Breast epithelium (tissue), 4 donors: ENCODE data around the gene ATRNL1. TPM values are rescaled to one million over a fixed set of nuclear protein-coding genes. Genes with fewer than 3 reads are reported as not detected.

Experiments used
- DNase-seq, 2 donors: peaks; one replicate each; pipeline ENCODE4 v3.0.0-alpha.2; 2019; ENCODE audit warnings: low spot score in 2 of 2
- H3K27ac ChIP-seq, 2 donors: fragments of 200-600 bp; sonication (generic) in 1 of 2; one replicate each; pipeline ENCODE4 v1.5.1; 2016 to 2019; ENCODE audit warnings: mild to moderate bottlenecking in 1 of 2
- H3K27me3 ChIP-seq, 2 donors: fragments of 200-600 bp; sonication (generic) in 1 of 2; one replicate each; pipeline versions ENCODE4 v1.5.1 to v1.6.0; 2017 to 2019; ENCODE audit warnings: control low read depth in 1 of 2, mild to moderate bottlenecking in 1 of 2
- H3K36me3 ChIP-seq: fragments of 200-600 bp; one replicate; pipeline ENCODE4 v1.5.1; 2019
- H3K4me1 ChIP-seq, 2 donors: fragments of 200-600 bp; sonication (generic); one replicate each; pipeline ENCODE4 v1.5.1; 2016 to 2019; ENCODE audit warnings: control low read depth in 1 of 2
- H3K4me3 ChIP-seq, 3 donors: fragments of 200-600 bp; sonication (generic); 1 replicate in 2 of 3; 2 replicates in 1 of 3; pipeline ENCODE4 v1.5.1; 2016 to 2019; ENCODE audit warnings: mild to moderate bottlenecking in 3 of 3, moderate library complexity in 2 of 3
- H3K9me3 ChIP-seq, 2 donors: fragments of 200-600 bp; sonication (generic) in 1 of 2; one replicate each; pipeline ENCODE4 v1.5.1; 2016 to 2019; ENCODE audit warnings: control low read depth in 1 of 2
- POLR2A ChIP-seq: fragments of 450-650 bp; IDR thresholded peaks from one replicate; pipeline ENCODE4 v1.6.1; 2016; ENCODE audit warnings: antibody characterized with exemption, mild to moderate bottlenecking, moderate library complexity
- POLR2AphosphoS5 ChIP-seq, 3 donors: sonication (generic); formaldehyde crosslinking; IDR thresholded peaks; one replicate each; pipeline ENCODE4 v1.6.1; 2017; ENCODE audit warnings: antibody characterized with exemption in 3 of 3
- intact Hi-C: fragments of 100-400 bp; cut with DNase I; formaldehyde crosslinking; loops from one replicate; pipeline ENCODE4 v1.15.1; 2023; ENCODE audit warnings: low total_unique reads
- total RNA-seq, 3 donors: library from RNA; depleted of rRNA; stranded (reverse); fragments of >200 nt; gene quantifications; one replicate each; pipeline ENCODE4 v1.1.0, GENCODE V29; 2016
- TF ChIP-seq, protein P1 (sequence below), 3 donors: fragments of 450-650 bp; IDR thresholded peaks; one replicate each; pipeline ENCODE4 v1.5.1; 2016 to 2017; ENCODE audit warnings: antibody characterized with exemption in 3 of 3, mild to moderate bottlenecking in 3 of 3, moderate library complexity in 3 of 3

The ATRNL1 gene
- total RNA-seq, 3 donors from 2014 or later: 0.16 to 11.4 (median 2.9) TPM

DNA sequence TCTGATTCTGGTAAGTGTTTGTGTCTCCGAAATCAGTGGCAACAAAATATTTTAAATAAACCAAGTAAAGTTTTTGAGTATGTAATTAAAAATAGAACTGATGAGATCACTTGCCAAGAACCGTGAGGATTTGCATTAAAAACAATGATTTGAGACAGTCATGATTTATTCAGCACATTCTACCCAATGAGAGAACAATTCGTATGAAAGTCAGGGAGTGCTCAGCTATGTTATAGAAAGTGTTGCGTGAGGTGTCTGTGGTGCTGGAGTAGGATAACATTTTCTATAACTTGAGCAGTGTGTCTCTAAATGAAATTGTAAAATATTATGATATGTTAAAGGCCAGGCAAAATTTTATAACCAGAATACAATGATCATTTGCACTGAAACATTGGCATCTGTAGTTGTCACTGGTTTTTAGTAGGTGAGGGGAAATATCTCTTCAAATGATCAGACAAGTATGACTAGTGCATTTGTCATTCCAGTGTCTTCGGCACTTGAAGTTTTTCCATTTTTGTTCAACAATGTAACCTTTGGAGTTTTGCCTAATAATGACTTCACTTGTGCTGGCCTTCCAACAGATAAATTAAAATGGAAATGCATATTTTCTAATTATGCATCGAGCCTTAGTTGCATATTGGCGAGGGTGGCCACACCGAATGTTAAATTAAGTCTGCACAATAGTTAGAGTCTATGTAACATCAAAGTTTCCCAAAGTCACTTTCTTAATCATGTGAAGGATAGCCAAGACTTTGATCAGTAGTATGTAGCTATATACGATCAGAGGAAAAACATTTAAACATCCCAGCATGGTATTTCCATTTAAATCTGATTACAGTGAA is 844.0 kb downstream of the ATRNL1 start:
- Histone ChIP-seq H3K27me3 (no peaks in the 10 kb centered on the region), H3K4me1 (no peaks in the 10 kb centered on the region), H3K9me3 (no peaks in the 10 kb centered on the region), H3K4me3 (no peak overlapping the region), H3K27ac (no peak overlapping the region), H3K36me3 (no peaks in the 10 kb centered on the region)
- intact Hi-C loops: no loop called here
- TF ChIP-seq POLR2AphosphoS5 (IDR thresholded peaks at IDR 0.05): no peak
- TF ChIP-seq, protein P1, sequence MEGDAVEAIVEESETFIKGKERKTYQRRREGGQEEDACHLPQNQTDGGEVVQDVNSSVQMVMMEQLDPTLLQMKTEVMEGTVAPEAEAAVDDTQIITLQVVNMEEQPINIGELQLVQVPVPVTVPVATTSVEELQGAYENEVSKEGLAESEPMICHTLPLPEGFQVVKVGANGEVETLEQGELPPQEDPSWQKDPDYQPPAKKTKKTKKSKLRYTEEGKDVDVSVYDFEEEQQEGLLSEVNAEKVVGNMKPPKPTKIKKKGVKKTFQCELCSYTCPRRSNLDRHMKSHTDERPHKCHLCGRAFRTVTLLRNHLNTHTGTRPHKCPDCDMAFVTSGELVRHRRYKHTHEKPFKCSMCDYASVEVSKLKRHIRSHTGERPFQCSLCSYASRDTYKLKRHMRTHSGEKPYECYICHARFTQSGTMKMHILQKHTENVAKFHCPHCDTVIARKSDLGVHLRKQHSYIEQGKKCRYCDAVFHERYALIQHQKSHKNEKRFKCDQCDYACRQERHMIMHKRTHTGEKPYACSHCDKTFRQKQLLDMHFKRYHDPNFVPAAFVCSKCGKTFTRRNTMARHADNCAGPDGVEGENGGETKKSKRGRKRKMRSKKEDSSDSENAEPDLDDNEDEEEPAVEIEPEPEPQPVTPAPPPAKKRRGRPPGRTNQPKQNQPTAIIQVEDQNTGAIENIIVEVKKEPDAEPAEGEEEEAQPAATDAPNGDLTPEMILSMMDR (IDR thresholded peaks at IDR 0.05): no peak
- TF ChIP-seq POLR2A: no peak
- DNase-seq: no peak

- H3K27ac ChIP-seq: no peak overlapping the region
- no peaks in the 10 kb centered on the region for H3K9me3 ChIP-seq
- H3K4me3 ChIP-seq: no peak overlapping the region
- DNase-seq: no peak
- intact Hi-C loops: no loop called here
- H3K4me1 ChIP-seq: no peaks in the 10 kb centered on the region
- no peaks in the 10 kb centered on the region for H3K36me3 ChIP-seq
- no peaks in the 10 kb centered on the region for H3K27me3 ChIP-seq
- TF ChIP-seq, protein P1 (IDR thresholded peaks at IDR 0.05): no peak
- TF ChIP-seq POLR2A: no peak
- TF ChIP-seq POLR2AphosphoS5 (IDR thresholded peaks at IDR 0.05): no peak
Observed at GRCh38 chr10:115937768-115938056, 844.5 kb downstream of the ATRNL1 start.

- Histone ChIP-seq H3K4me1 (no peaks in the 10 kb centered on the region), H3K27ac (no peak overlapping the region), H3K27me3 (no peaks in the 10 kb centered on the region), H3K4me3 (no peak overlapping the region), H3K9me3 (no peaks in the 10 kb centered on the region), H3K36me3 (no peaks in the 10 kb centered on the region)
- intact Hi-C loops: no loop called here
- TF ChIP-seq POLR2AphosphoS5 (IDR thresholded peaks at IDR 0.05): no peak
- TF ChIP-seq, protein P1 (IDR thresholded peaks at IDR 0.05): no peak
- no peak for TF ChIP-seq POLR2A
- DNase-seq: no peak
Observed at GRCh38 chr10:115939101-115939854, 846.1 kb downstream of the ATRNL1 start.

- no peak for DNase-seq
- intact Hi-C loops: no loop called here
- TF ChIP-seq, protein P1 (IDR thresholded peaks at IDR 0.05): no peak
- TF ChIP-seq POLR2AphosphoS5 (IDR thresholded peaks at IDR 0.05): no peak
- TF ChIP-seq POLR2A: no peak
Observed at GRCh38 chr10:115941361-115941771, 848.2 kb downstream of the ATRNL1 start.

DNA sequence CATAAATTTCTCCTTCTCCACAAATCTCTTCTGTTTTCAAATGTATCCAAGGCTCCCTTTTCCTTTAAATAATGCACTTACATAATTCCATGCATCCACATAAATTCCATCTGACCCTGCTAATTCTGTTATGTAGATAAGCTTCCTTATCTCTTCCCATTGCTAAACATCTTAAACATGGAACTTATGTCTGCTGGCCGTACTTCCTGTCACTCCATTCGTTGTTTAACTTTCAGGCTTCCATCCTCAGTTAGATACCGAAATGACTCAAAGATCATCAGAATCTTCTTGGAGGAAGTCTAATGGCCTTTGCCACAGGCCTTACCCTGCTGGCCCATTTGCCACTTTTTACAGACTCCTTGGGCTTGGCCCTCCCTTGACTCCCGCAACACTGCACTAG is 848.9 kb downstream of the ATRNL1 start:
- no peaks in the 10 kb centered on the region for H3K36me3 ChIP-seq
- no peak overlapping the region for H3K27ac ChIP-seq
- no peak overlapping the region for H3K4me3 ChIP-seq
- no peaks in the 10 kb centered on the region for H3K9me3 ChIP-seq
- no peak for DNase-seq
- no peaks in the 10 kb centered on the region for H3K27me3 ChIP-seq
- intact Hi-C loops: no loop called here
- no peaks in the 10 kb centered on the region for H3K4me1 ChIP-seq
- TF ChIP-seq, protein P1 (IDR thresholded peaks at IDR 0.05): no peak
- TF ChIP-seq POLR2A: no peak
- TF ChIP-seq POLR2AphosphoS5 (IDR thresholded peaks at IDR 0.05): no peak

More at GRCh38 chr10:115941361-115941771, 848.2 kb downstream of the ATRNL1 start:
- no peak overlapping the region for H3K27ac ChIP-seq
- H3K4me3 ChIP-seq: no peak overlapping the region
- no peaks in the 10 kb centered on the region for H3K4me1 ChIP-seq
- no peaks in the 10 kb centered on the region for H3K27me3 ChIP-seq
- H3K9me3 ChIP-seq: no peaks in the 10 kb centered on the region
- no peaks in the 10 kb centered on the region for H3K36me3 ChIP-seq
